Activated naive CD8-positive, alpha-beta T cell treated with anti-CD3 and anti-CD28 coated beads, Interleukin-2, amount 50 U/mL, for 16 hours (primary cell): Measurements from ENCODE around the gene MMD2.

Source experiments
- DNase-seq: peaks from one replicate; pipeline ENCODE4 v3.0.0-alpha.2; 2020; ENCODE audit warnings: low read depth, low spot score

MMD2 gene

DNA sequence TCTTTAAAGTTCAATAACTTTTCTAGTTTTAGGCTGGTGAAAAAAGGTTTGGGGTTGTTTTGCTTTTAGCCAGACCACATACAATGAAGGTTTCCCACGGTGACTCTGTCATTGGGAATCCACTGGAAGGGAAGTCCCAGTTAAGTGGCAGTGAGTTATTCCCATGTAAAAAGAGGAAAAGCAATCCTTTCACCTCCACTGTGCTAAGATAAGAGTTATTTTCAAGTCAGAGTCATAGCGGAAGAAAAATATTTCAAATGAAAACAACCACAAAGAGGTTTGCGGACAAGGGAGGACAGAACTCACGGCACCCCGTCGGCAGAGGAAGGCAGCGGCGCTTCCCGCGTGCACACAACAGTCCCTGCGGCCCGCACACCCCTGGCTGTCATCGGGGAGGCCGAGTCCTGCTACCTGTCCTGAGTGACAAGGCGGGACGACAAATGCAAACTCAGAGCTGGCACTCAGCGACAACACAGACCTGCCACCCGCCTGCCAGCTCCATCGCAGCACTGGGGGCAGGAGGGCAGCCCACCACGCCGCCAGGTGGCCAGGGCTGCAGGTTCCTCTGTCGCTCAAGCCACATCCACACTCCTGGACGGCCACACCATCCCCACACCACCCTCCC, 87.8 kb downstream of the MMD2 start:
- no peak for DNase-seq

DNA sequence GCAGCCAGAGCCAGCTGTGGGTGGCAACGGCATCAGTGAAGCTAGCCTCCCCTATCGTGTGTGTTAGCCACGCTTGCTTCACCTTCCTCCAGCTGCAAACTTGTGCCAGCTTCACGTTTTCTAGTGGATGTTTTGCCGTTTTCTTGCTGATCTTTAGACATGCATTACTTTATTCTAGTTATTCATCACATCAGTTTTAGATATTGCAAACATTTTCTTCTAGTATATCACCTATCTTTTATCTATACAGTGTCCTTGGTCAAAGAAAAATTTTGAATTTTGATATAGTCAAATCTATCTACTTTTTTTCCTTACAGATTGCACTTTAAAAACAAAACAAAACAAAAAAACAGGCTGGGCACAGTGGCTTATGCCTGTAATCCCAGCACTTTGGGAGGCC, 90.5 kb downstream of the MMD2 start:
- DNase-seq = no peak

DNA sequence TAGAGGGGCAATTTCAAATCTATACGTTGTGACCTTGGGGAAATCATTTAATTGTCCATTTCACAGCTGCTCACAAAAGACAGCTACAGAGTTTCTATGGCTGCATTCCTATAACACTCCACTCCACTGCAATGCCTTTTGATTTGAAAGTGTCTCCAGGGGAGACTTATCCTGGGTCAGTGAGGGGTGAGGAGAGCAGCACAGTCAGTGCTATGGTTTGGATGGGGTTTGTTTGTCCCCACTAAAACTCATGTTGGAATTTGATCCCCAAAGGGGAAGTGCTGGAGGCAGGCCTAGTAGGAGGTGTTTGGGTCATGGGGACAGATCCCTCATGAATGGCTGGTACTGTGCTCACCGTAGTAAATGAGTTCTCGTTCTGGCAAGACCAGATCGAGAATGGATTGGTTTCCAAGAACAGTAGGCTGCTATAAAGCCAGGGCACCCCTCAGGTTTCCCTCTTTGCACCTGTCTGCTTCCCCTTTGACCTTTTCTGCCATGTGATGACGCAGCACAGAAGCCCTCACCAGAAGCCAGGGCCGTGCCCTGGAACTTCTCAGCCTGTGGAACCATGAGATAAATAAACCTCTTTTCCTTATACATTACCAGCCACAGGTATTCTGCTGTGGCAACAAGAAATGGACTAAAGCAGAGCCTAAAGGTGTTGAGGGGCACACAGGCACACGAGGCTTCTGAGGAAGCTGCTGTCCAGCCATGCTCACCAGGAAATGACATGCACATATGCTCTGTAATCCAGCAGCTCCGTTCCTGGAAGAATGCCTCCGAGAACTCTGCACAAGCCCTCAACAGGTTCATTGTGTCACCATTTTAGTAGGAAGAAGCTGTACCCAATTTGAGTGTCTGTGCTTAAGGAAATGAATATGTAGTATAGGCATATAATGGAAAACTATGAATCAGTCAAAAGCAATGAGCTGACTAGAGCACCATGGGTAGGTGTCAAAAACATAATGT, 92.2 kb downstream of the MMD2 start:
- no peak for DNase-seq

DNA sequence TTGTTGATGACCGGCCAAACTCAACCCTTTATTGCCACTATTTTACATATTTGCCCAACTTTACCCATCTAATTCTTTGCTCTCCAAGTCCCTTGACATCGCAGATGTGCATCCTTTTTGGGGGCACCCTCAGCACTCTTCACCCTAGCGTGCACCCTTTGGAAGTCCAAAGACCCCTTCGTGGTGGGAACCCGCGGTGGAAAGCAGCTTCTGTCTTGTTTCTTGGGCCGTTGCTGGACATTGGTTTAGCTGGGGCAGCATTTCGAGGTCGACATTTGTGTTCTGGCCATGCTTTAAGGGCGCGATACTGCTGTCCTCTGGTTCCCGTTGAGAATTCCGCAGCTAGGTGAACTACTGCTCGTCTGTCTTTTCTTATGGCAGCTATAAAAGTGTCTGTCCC, 96.8 kb downstream of the MMD2 start:
- no peak for DNase-seq

DNA sequence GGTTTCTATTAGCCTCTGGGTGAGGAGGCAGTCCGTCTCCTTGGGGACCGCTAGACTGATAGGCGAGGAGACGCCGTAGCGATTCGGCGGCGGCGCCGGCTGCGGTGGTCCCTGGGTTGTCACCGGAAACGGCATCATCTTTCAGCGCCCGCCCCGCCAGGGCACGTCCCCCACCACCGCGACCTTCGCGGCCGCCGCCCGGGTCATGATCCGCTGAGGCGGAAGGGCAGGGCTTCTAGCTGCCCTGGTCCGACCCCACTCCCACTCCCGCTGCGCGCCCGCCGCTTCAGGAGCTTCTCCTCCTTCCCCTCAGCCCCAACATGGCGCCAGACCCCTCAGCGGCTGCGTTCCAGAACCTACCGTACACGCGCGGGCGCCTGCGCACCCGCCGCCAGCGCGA, 97.3 kb downstream of the MMD2 start, which contains the start of gene PAPOLB:
PAPOLB (minus strand) TSS at position 358 of the 400 bp plus-strand sequence; CDS start at position 138, 220 bp downstream.
- DNase-seq = no peak

DNA sequence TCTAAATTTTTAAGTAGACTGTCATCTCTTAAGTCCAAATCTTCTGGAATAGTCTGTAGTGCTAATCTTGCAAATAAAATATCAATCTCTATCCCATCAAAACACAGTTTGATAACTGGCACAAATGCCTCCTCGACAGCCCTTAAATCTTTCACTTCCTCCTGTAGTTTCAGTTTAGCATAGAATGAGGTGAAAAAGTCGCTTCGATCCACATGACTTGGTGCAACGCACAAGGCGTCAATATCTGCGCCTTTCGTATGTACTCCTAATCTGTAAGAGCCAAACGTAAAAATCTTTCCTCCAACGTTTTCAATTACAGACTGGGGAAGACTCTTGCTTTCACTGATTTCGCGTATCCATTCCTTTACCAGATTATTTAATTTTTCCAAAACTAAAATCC, 97.8 kb downstream of the MMD2 start:
- no peak for DNase-seq

DNA sequence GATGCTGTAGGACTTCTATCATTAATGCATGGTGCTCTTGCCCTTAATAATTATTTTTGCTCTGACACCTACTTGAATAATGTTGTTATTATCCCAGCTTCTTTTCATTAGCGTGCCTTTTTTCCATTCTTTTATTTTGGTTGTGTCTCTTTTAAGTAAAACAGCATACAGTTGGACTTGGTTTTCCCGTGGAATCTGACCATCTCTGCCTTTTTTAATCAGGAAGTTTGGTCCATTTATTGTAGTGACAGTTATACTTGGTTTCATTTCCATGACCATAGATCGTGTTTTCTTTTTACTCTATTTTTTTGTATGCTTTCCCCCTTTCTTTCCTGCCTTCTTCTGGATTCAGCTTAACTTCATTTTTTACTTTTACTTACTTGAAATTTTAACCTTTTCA, 101.8 kb downstream of the MMD2 start:
- DNase-seq = no peak

DNA sequence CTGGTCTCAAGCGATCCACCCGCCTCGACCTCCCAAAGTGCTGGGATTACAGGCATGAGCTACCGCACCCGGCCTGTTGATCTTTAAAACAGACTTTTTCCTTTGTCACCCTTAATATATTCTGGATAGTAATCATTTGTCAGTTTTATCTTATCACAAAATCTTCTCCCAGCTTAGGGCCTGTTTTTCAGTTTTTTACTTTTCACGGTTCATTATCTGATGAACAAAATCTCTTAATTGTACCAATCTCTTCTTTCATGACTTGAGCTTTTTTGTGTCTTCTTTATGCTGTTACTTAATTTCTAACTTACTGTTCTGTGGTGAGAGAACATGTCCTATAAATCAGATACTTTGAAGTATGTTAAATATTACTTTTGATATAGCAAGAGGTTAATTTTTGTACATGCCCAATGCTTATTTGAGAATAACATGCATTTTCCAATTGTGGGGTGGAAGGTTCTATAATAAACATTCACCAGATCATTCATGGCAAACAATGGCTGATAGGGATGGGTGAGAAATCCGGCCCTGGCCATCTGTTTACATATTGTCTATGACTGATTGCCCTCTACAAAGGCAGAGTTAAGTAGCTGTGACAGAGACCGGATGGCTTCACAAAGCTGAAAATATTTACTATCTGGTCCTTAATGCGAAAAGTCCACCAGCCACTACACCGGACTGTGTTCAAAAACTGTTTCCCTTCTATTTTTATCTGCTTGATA, 102.5 kb downstream of the MMD2 start:
- DNase-seq = no peak
